Activated effector memory CD4-positive, alpha-beta T cell treated with Interleukin-2 at 50 U/mL for 16 hours (primary cell): ENCODE measurements around the gene UNC13A.

ENCODE experiments used
- DNase-seq: peaks from one replicate; pipeline ENCODE4 v3.0.0-alpha.2; 2020

Gene UNC13A

GRCh38 chr19:17687857-17688784 is at the start of gene UNC13A:
TSS of gene UNC13A (minus strand) at chr19:17688354. CDS start at chr19:17688199, 155 bp downstream.
- DNase-seq = peak; percentile 7

GRCh38 chr19:17737690-17738153 is 49.6 kb upstream of the UNC13A start:
- no peak for DNase-seq

DNA sequence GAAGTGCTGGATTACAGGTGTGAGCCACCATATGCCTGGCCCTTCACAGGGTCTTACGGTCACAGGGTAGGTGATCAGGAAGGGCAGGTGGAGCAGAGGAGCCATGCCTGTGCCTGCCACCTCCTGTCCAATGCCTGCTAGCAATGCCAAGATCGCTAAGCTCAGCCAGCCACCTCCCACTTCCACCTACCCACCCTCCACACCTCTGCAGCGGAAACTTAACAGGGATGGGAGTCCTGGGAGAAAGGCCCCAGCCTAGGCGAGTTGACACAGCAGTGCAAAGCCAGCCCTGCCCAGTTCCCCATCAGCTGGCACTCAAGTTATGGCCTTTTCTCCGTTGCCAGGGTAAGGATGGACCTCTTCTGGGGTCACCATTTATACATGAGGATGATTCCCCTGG is 47.3 kb upstream of the UNC13A start:
- DNase-seq = no peak

DNA sequence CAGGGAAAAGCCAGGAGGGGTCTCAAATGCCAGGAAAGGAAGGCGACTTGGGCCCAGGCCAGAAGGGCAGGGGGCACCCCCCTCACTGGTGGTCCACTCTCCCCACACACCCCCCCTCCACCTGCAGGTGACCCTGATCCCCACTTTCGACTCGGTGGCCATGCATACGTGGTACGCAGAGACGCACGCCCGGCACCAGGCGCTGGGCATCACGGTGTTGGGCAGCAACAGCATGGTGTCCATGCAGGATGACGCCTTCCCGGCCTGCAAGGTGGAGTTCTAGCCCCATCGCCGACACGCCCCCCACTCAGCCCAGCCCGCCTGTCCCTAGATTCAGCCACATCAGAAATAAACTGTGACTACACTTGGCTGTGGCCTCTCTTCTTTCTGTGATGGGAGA is 46.0 kb upstream of the UNC13A start:
- no peak for DNase-seq

DNA sequence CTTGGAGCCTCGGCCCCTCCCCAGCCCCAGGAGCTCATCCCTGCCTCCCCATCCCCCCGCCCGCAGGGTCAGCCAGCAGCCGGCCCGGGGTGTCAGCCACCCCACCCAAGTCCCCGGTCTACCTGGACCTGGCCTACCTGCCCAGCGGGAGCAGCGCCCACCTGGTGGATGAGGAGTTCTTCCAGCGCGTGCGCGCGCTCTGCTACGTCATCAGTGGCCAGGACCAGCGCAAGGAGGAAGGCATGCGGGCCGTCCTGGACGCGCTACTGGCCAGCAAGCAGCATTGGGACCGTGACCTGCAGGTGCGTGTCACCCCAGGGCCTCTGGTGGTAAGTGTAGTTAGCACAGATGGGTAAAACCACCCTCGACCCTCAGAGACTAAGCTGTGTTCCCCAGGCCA is 45.0 kb upstream of the UNC13A start:
- no peak for DNase-seq

GRCh38 chr19:17727843-17728242 is 39.7 kb upstream of the UNC13A start:
- DNase-seq = no peak

GRCh38 chr19:17726964-17727773 is 39.0 kb upstream of the UNC13A start:
- no peak for DNase-seq

GRCh38 chr19:17726136-17726741 is 38.1 kb upstream of the UNC13A start:
- no peak for DNase-seq

- no peak for DNase-seq
Observed at GRCh38 chr19:17725422-17726078, 37.4 kb upstream of the UNC13A start.

DNA sequence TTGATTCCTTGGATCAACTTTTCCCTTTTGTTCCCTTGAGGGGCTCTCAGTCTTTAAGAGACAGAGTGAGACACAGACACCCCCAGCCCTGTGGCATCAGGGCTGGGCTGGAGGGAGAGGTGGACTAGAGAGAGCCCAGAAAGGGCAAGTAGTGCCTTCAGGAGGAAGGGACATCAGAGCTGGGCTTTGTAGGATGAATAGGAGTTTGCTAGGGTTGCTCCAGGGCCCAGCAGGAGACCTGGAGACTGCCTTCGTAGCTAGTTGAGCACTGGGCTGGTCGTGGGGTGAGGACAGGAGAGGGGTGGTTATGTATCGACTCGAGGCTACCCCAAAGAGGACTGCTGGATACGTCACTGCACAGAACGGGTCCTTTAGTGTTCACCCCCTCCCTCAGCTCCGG is 36.5 kb upstream of the UNC13A start:
- no peak for DNase-seq

DNA sequence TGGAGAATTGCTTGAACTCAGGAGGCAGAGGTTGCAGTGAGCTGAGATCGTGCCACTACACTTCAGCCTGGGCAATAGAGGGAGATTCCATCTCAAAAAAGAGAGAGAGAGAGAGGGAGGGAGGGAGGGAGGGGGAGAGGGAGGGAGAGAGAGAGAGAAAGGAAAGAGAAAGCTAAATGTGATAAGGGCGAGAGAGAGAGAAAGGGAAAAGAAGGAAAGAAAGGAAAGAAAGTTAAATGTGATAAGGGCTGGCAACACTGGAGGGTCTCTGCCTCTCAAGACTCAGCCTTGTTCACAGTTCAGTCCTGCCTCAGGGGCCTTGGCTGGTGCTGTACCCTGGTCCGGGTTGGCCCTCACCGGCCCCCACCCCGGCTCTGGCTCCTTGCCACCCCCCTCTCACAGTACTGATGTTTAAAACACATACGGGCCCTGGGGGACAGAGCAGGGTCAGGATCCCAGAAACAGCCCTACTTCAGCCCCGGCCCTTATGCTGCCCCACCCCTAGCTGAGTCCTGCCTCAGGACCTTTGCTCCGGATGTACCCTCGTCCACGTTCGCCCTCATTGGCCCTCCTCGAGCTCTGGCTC is 34.6 kb upstream of the UNC13A start:
- DNase-seq = no peak

DNA sequence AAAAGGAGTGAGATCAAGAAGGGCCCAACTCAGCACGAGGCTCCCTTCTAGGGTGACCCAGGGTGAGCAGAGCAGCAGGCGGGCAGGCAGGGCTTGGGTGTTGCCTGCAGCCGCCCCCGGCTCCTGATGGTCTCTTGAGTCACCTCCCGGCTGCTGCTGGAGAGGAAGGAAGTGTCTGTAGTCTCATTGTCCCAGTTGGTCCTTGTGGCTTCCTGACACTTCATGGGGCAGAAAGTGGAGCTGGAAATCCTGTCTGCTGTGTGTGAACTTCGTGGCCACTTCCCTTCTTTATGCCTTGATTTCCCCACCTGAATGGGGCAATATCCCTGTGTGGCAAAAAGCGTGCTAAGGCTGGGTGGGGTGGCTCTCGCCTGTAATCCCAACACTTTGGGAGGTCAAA is 33.7 kb upstream of the UNC13A start:
- no peak for DNase-seq

- no peak for DNase-seq
Observed at GRCh38 chr19:17721111-17721628, 33.0 kb upstream of the UNC13A start.

- DNase-seq = no peak
Observed at GRCh38 chr19:17720440-17720839, 32.3 kb upstream of the UNC13A start.

GRCh38 chr19:17719730-17720400 is 31.7 kb upstream of the UNC13A start:
- peak; percentile 13 for DNase-seq

DNA sequence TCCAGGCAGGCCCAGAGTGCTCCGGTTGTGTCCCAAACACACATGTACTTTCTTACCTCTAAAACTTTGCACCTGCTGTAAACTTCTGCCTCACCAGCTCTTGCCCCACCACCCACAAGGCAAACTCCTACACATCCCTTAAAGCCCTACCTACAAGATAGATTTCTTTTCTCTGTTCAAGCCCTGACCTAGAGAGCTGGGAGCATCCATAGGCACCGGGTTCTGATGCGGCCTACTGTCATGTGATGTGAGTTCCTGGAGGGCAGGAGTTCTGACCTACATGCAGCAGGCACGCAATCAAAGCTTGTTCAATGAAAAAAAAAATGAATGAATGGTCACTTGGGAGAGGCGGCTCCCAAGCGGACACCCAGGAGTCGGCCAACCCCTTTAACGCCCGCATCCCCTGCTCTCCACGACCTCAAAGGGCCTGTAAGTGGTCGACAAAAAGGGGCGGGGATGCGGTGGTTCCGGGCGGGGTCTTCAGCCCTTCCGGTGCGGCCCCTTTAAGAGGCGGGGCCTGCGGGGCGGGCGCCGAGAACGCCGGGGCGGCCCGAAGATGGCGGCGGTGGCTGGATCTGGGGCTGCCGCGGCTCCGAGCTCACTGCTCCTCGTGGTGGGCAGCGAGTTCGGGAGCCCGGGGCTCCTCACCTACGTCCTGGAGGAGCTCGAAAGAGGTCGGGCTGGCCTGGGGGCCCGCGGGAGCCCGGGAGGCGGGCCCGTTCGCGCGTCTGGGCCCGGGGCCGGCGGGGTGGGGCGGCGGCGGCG is 31.0 kb upstream of the UNC13A start, which contains the start of gene MAP1S:
Gene MAP1S, plus strand, starts transcription at position 534 of the 765 bp plus-strand sequence. Its CDS starts 23 bp downstream, at position 557.
- DNase-seq = peak; percentile 44

- DNase-seq = no peak
Observed at GRCh38 chr19:17718550-17718946, 30.4 kb upstream of the UNC13A start.

DNA sequence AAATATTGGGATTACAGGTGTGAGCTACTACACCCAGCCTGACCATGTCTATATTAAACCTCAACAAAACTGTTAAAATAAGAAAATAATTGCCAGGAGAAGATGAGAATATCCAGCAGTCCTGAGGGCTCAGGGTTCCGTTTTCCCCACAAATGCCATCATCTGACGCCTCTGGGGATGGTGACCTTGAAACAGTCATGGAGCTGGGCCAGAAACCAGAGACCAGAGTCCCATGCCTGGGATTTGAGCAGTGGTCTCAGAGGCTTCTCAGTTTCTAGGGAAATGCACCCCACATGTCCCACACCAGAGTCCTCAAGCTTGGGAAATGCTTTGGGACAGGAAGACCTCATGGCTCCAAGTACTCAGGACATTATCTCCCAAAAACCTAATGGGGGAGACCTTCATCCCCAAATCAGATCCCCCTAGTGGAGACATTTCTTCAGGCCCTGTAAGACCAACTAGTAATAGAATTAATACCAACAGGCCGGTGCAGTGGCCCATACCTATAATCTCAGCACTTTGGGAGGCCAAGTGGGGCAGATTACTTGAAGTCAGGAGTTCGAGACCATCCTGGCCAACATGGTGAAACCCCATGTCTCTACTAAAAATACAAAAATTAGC is 28.3 kb upstream of the UNC13A start:
- DNase-seq = no peak

DNA sequence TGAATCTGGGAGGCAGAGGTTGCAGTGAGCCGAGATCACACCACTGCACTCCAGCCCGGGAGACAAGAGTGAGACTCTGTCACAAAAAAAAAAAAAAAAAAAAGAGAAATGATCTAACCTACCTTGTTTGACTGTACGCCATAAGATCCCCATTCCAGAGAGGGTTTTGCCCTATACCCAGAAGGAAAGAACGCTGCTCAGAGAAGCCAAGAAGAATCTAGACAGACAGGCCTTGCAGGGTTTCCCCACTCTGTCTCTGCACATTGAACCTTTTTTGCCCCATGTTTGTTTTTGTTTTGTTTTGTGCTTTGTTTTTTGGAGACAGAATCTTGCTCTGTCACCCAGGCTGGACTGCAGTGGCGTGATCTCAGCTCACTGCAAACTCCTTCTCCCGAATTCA is 23.7 kb upstream of the UNC13A start:
- no peak for DNase-seq

DNA sequence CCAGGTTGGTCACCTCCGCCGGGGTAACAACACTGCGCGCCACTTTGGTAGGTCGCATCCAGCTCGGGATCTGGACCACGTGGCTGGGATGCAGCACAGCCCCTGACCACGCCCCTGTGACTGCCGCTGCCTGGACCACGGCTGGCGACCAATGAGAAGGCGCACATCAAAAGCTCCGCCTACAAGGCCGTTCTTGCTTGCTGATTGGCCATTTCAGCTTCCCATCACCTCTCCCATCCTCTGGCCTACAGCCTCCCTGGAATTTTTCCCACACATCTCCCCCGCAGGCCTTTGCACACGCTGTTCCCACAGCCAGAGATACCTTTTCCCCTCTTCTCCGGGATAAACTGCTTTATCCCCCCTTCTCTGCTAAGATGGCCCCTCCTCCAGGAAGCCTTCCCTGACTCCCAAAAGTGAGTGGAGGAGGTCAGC is 18.6 kb upstream of the UNC13A start:
- DNase-seq = no peak
